Effector memory CD8-positive, alpha-beta T cell (primary cell): ENCODE data around the gene ILDR1.
A peak's percentile ranks its signal among the peaks of the same experiment; 100 is the strongest.

Source experiments
- ATAC-seq: fragments of 150-1000 bp; cut with Tn5 transposase; replicated peaks from 2 replicates; pipeline ENCODE4 v1.10.0; 2021; ENCODE audit warnings: mild to moderate bottlenecking, moderate library complexity
- DNase-seq, 3 experiments: peaks; one replicate each; pipeline ENCODE4 v3.0.0; 2021
- H3K27ac Mint-ChIP-seq, 2 donors: one replicate each; pipeline ENCODE4 v1.8.0; 2022; ENCODE audit warnings: mild to moderate bottlenecking in 2 of 2, mixed read lengths in 2 of 2, moderate library complexity in 2 of 2
- H3K27me3 Mint-ChIP-seq, 2 donors: one replicate each; pipeline ENCODE4 v1.8.0; 2022; ENCODE audit warnings: mixed read lengths in 2 of 2
- H3K36me3 Mint-ChIP-seq: one replicate; pipeline ENCODE4 v1.8.0; 2022; ENCODE audit warnings: mild to moderate bottlenecking, moderate library complexity, mixed read lengths; ENCODE audit not compliant: insufficient read depth
- H3K4me1 Mint-ChIP-seq, 2 donors: one replicate each; pipeline ENCODE4 v1.8.0; 2022; ENCODE audit warnings: low read depth in 2 of 2, mixed read lengths in 2 of 2
- H3K4me3 Mint-ChIP-seq, 2 donors: one replicate each; pipeline ENCODE4 v1.8.0; 2022; ENCODE audit warnings: mild to moderate bottlenecking in 2 of 2, mixed read lengths in 2 of 2, moderate library complexity in 2 of 2
- H3K9me3 Mint-ChIP-seq, 2 donors: one replicate each; pipeline ENCODE4 v1.8.0; 2022; ENCODE audit warnings: mixed read lengths in 2 of 2

Gene ILDR1

GRCh38 chr3:121996441-121996840 is 25.6 kb downstream of the ILDR1 start:
- Mint-ChIP-seq H3K27ac (peak overlapping the region; percentile 7 to 22), H3K4me1 (peaks cover 10 to 11% of the 10 kb centered on the region in 2 donors), H3K4me3 (no peak overlapping the region), H3K9me3 (no peaks in the 10 kb centered on the region), H3K27me3 (peaks cover 5 to 7% of the 10 kb centered on the region in 2 donors), H3K36me3 (no peaks in the 10 kb centered on the region)
- DNase-seq = no peak
- no peak for ATAC-seq

GRCh38 chr3:121995161-121996137 is 26.6 kb downstream of the ILDR1 start:
- DNase-seq (peak in 1 of 3 experiments; percentile 3), ATAC-seq (peak; percentile 55)
- H3K4me1 Mint-ChIP-seq = peaks cover 10 to 11% of the 10 kb centered on the region in 2 donors
- no peaks in the 10 kb centered on the region for H3K36me3 Mint-ChIP-seq
- no peaks in the 10 kb centered on the region for H3K9me3 Mint-ChIP-seq
- H3K27me3 Mint-ChIP-seq = no peaks in the 10 kb centered on the region
- no peak overlapping the region for H3K4me3 Mint-ChIP-seq
- H3K27ac Mint-ChIP-seq = peak overlapping the region; percentile 22 to 39

GRCh38 chr3:121994551-121994950 is 27.5 kb downstream of the ILDR1 start:
- Mint-ChIP-seq H3K4me3 (no peak overlapping the region), H3K27ac (peak overlapping the region in 1 of 2 donors; percentile 39), H3K9me3 (no peaks in the 10 kb centered on the region), H3K27me3 (no peaks in the 10 kb centered on the region), H3K4me1 (peaks cover 10 to 11% of the 10 kb centered on the region in 2 donors), H3K36me3 (no peaks in the 10 kb centered on the region)
- no peak for DNase-seq
- ATAC-seq = no peak

GRCh38 chr3:121992601-121993560 is 29.2 kb downstream of the ILDR1 start:
- Mint-ChIP-seq H3K27ac (no peak overlapping the region), H3K27me3 (peaks cover 0 to 7% of the 10 kb centered on the region in 2 donors), H3K36me3 (no peaks in the 10 kb centered on the region), H3K4me1 (peaks cover 9 to 10% of the 10 kb centered on the region in 2 donors), H3K4me3 (no peak overlapping the region), H3K9me3 (no peaks in the 10 kb centered on the region)
- ATAC-seq (no peak), DNase-seq (no peak)

- H3K36me3 Mint-ChIP-seq = no peaks in the 10 kb centered on the region
- no peak for ATAC-seq
- peaks cover 0 to 12% of the 10 kb centered on the region in 2 donors for H3K27me3 Mint-ChIP-seq
- no peak overlapping the region for H3K27ac Mint-ChIP-seq
- no peaks in the 10 kb centered on the region for H3K9me3 Mint-ChIP-seq
- no peak overlapping the region for H3K4me3 Mint-ChIP-seq
- no peaks in the 10 kb centered on the region for H3K4me1 Mint-ChIP-seq
- DNase-seq = no peak
Measured at GRCh38 chr3:121989943-121990342, 32.1 kb downstream of the ILDR1 start.

- no peak for DNase-seq
- Mint-ChIP-seq H3K36me3 (no peaks in the 10 kb centered on the region), H3K27me3 (peaks cover 0 to 12% of the 10 kb centered on the region in 2 donors), H3K4me1 (no peaks in the 10 kb centered on the region), H3K27ac (no peak overlapping the region), H3K9me3 (peaks cover 1 to 8% of the 10 kb centered on the region in 2 donors), H3K4me3 (no peak overlapping the region)
- no peak for ATAC-seq
Measured at GRCh38 chr3:121988146-121988545, 33.9 kb downstream of the ILDR1 start.

GRCh38 chr3:121985846-121986245 is 36.2 kb downstream of the ILDR1 start:
- H3K9me3 Mint-ChIP-seq = peaks cover 1 to 8% of the 10 kb centered on the region in 2 donors
- H3K27ac Mint-ChIP-seq = no peak overlapping the region
- no peaks in the 10 kb centered on the region for H3K36me3 Mint-ChIP-seq
- H3K4me3 Mint-ChIP-seq = no peak overlapping the region
- ATAC-seq (no peak), DNase-seq (no peak)
- no peaks in the 10 kb centered on the region for H3K4me1 Mint-ChIP-seq
- peaks cover 0 to 12% of the 10 kb centered on the region in 2 donors for H3K27me3 Mint-ChIP-seq

GRCh38 chr3:121981473-121981872 is 40.6 kb downstream of the ILDR1 start:
- ATAC-seq = no peak
- no peak overlapping the region for H3K27ac Mint-ChIP-seq
- H3K4me3 Mint-ChIP-seq = no peak overlapping the region
- peaks cover 5 to 15% of the 10 kb centered on the region in 2 donors for H3K9me3 Mint-ChIP-seq
- peaks cover 0 to 4% of the 10 kb centered on the region in 2 donors for H3K4me1 Mint-ChIP-seq
- DNase-seq = no peak
- peaks cover 0 to 5% of the 10 kb centered on the region in 2 donors for H3K27me3 Mint-ChIP-seq
- H3K36me3 Mint-ChIP-seq = no peaks in the 10 kb centered on the region

GRCh38 chr3:121980450-121980796 is 41.6 kb downstream of the ILDR1 start:
- H3K4me3 Mint-ChIP-seq = no peak overlapping the region
- no peaks in the 10 kb centered on the region for H3K36me3 Mint-ChIP-seq
- peaks cover 0 to 5% of the 10 kb centered on the region in 2 donors for H3K27me3 Mint-ChIP-seq
- H3K9me3 Mint-ChIP-seq = peaks cover 5 to 15% of the 10 kb centered on the region in 2 donors
- ATAC-seq (no peak), DNase-seq (no peak)
- H3K4me1 Mint-ChIP-seq = peaks cover 0 to 4% of the 10 kb centered on the region in 2 donors
- no peak overlapping the region for H3K27ac Mint-ChIP-seq

- DNase-seq = no peak
- Mint-ChIP-seq H3K4me3 (no peak overlapping the region), H3K36me3 (no peaks in the 10 kb centered on the region), H3K27me3 (no peaks in the 10 kb centered on the region), H3K27ac (no peak overlapping the region), H3K9me3 (peaks cover 5 to 15% of the 10 kb centered on the region in 2 donors), H3K4me1 (peaks cover 0 to 4% of the 10 kb centered on the region in 2 donors)
- no peak for ATAC-seq
Measured at GRCh38 chr3:121979734-121980449, 42.2 kb downstream of the ILDR1 start.

GRCh38 chr3:121979246-121979645 is 42.8 kb downstream of the ILDR1 start:
- Mint-ChIP-seq H3K4me3 (no peak overlapping the region), H3K27me3 (no peaks in the 10 kb centered on the region), H3K27ac (no peak overlapping the region), H3K4me1 (peaks cover 0 to 4% of the 10 kb centered on the region in 2 donors), H3K9me3 (peaks cover 4 to 10% of the 10 kb centered on the region in 2 donors), H3K36me3 (no peaks in the 10 kb centered on the region)
- no peak for ATAC-seq
- DNase-seq = no peak

GRCh38 chr3:121976727-121977126 is 45.3 kb downstream of the ILDR1 start:
- no peak overlapping the region for H3K27ac Mint-ChIP-seq
- DNase-seq = no peak
- H3K4me1 Mint-ChIP-seq = peaks cover 0 to 4% of the 10 kb centered on the region in 2 donors
- no peak overlapping the region for H3K4me3 Mint-ChIP-seq
- no peaks in the 10 kb centered on the region for H3K27me3 Mint-ChIP-seq
- peaks cover 4 to 7% of the 10 kb centered on the region in 2 donors for H3K9me3 Mint-ChIP-seq
- ATAC-seq = no peak
- H3K36me3 Mint-ChIP-seq = no peaks in the 10 kb centered on the region
